GM21737 (cell line): ENCODE results near the gene SLC30A1.
"Not testable (repeated sequence)": the region's sequence is repeated elsewhere in the genome, so short reads cannot be mapped to it uniquely, and the experiment has no call there.

Source experiments
- ATAC-seq: cut with Tn5 transposase; IDR thresholded peaks from one replicate; pipeline ENCODE4 v1.9.1; 2021; ENCODE audit warnings: mild to moderate bottlenecking, moderate library complexity; ENCODE audit not compliant: unreplicated experiment

Gene SLC30A1

GRCh38 chr1:211578640-211579439 lies at the start of gene SLC30A1:
SLC30A1 (minus strand) TSS chr1:211579161; CDS start chr1:211578612, 549 bp downstream.
- ATAC-seq: peak; percentile 81

GRCh38 chr1:211628417-211628816 lies 49.5 kb upstream of the SLC30A1 start:
- ATAC-seq: no peak

- no peak for ATAC-seq
Observed at GRCh38 chr1:211627259-211627658, 48.3 kb upstream of the SLC30A1 start.

- ATAC-seq: not testable (repeated sequence)
Observed at GRCh38 chr1:211625866-211626265, 46.9 kb upstream of the SLC30A1 start.

GRCh38 chr1:211625040-211625439 lies 46.1 kb upstream of the SLC30A1 start:
- no peak for ATAC-seq

- ATAC-seq: no peak
Observed at GRCh38 chr1:211623515-211623914, 44.6 kb upstream of the SLC30A1 start.

GRCh38 chr1:211621447-211622198 lies 42.7 kb upstream of the SLC30A1 start:
- ATAC-seq: no peak

- ATAC-seq: no peak
Observed at GRCh38 chr1:211620097-211620496, 41.1 kb upstream of the SLC30A1 start.

- no peak for ATAC-seq
Observed at GRCh38 chr1:211619033-211619996, 40.4 kb upstream of the SLC30A1 start.

GRCh38 chr1:211616965-211617297 lies 38.0 kb upstream of the SLC30A1 start:
- ATAC-seq: no peak

- no peak for ATAC-seq
Observed at GRCh38 chr1:211616231-211616964, 37.4 kb upstream of the SLC30A1 start.

- no peak for ATAC-seq
Observed at GRCh38 chr1:211614615-211615014, 35.7 kb upstream of the SLC30A1 start.

GRCh38 chr1:211613951-211614350 lies 35.0 kb upstream of the SLC30A1 start:
- ATAC-seq: no peak

GRCh38 chr1:211613108-211613947 lies 34.4 kb upstream of the SLC30A1 start:
- no peak for ATAC-seq

GRCh38 chr1:211612786-211613107 lies 33.8 kb upstream of the SLC30A1 start:
- ATAC-seq: no peak

GRCh38 chr1:211611818-211612217 lies 32.9 kb upstream of the SLC30A1 start:
- no peak for ATAC-seq

GRCh38 chr1:211610779-211611556 lies 32.0 kb upstream of the SLC30A1 start:
- no peak for ATAC-seq

- ATAC-seq: no peak
Observed at GRCh38 chr1:211609120-211610024, 30.4 kb upstream of the SLC30A1 start.
